GM12872 (cell line): Measurements from ENCODE around the gene ROCK2.

ENCODE experiments used
- TF ChIP-seq, protein P1 (sequence below): IDR thresholded peaks from 3 replicates; pipeline ENCODE4 v1.5.1; 2011; ENCODE audit warnings: low read depth, mild to moderate bottlenecking, low read length, moderate library complexity; ENCODE audit not compliant: insufficient read depth

Gene ROCK2

DNA sequence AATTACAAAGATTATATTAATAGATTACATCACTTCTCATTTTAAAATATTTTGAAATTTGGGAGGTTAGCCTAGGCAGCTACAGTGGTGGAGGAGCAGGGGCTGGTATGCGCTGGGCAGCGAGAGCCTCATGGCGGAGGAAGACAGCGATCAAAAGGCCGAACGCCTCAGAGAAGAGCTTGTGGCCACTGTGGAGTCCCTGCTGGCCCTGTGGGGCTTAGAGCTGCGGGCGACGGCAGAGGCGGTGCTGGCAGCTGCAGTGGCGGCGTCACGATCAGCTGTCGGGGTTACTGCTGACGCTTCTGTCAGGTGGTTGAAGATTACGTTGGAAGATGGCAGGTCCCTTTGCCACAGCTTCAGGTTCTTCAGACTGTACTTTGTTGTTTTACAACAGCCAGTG is 87.4 kb downstream of the ROCK2 start:
- TF ChIP-seq, protein P1, sequence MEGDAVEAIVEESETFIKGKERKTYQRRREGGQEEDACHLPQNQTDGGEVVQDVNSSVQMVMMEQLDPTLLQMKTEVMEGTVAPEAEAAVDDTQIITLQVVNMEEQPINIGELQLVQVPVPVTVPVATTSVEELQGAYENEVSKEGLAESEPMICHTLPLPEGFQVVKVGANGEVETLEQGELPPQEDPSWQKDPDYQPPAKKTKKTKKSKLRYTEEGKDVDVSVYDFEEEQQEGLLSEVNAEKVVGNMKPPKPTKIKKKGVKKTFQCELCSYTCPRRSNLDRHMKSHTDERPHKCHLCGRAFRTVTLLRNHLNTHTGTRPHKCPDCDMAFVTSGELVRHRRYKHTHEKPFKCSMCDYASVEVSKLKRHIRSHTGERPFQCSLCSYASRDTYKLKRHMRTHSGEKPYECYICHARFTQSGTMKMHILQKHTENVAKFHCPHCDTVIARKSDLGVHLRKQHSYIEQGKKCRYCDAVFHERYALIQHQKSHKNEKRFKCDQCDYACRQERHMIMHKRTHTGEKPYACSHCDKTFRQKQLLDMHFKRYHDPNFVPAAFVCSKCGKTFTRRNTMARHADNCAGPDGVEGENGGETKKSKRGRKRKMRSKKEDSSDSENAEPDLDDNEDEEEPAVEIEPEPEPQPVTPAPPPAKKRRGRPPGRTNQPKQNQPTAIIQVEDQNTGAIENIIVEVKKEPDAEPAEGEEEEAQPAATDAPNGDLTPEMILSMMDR: no peak

DNA sequence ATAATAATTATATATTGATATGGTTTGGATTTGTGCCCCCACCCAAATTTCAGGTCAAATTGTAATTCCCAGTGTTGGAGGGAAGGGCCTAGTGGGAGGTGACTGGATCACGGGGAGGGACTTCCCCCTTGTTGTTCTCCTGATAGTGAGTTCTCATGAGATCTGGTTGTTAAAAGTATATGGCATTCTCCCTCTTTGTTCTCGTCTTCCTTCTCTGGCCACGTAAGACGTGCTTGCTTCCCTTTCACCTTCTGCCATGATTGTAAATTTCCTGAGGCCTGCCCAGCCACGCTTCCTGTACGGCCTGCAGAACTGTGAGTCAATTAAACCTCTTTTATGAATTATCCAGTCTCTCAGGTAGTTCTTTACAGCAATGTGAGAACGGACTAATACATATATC is 88.3 kb downstream of the ROCK2 start:
- TF ChIP-seq, protein P1: no peak

DNA sequence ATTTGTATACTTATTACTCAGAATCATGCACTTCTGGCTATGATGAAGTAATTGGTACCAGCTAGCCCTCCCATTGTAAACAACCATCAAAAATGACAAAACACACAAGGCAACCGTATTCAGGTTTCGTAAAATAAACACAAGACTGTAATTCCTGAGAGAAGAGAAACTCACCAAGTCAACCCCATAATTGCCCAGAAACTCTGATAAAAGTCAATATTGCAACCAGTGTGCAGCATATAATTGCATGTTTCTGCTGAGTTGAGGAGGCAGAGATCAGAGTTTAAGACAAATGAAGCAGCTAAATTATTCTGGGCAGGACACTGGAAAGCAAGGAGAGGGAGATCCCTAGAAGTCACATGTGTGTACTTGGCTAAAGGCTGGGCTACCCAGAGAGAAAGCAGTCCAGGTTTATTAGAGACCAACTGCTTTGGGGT is 90.3 kb downstream of the ROCK2 start:
- TF ChIP-seq, protein P1: no peak

DNA sequence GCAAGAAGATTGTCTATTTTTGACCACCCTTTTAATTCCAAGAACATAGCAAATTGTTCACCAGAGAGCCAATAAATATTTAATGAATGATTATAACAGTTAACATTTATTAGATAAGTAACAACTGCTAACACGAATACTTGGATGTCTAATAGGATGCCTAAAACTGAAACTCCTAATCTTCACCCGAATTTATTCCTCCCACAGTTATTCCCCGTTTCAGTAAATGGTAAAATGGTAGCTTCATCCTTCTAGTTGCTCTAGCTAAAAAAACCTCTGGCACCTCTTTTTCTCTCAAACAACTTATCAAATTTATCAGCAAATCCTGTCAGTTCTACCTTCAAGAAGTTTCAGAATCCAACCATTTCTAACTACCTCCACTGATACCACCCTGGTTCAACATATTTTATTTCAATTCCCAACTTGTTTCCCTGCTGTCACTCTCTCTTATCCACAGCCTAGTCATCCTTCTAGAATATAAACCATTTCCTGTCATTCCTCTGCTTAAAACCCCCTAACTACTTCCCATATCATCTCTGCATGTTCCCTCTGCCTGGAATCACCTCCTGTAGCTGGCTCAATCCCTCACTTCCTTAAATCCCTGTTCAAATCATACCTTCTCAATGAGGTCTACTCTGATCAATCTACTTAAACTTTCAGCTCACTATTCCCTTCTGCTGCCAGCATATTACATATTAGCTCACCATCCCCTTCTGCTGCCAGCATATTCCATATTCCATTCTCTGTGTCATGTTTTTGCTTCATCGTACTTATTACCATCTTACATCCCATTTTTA is 93.8 kb downstream of the ROCK2 start:
- TF ChIP-seq, protein P1: no peak

DNA sequence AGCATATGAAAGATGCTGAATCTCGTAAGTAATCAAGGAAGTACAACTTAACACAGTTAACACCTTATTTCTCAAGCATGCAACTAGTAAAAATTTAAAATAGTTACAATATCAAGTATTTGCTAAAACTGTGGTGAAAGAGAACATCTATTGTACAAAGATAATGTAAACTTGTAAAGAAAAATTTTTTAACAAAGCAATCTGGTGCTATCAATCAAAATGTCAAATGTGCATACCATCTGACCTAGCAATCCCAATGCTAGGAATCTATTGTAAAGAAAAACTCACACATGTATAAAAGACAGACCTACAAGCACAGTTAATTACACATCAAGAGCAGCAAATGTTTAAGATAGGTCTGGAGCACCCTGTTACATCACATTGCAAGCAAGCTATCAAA is 99.1 kb downstream of the ROCK2 start:
- TF ChIP-seq, protein P1: no peak

DNA sequence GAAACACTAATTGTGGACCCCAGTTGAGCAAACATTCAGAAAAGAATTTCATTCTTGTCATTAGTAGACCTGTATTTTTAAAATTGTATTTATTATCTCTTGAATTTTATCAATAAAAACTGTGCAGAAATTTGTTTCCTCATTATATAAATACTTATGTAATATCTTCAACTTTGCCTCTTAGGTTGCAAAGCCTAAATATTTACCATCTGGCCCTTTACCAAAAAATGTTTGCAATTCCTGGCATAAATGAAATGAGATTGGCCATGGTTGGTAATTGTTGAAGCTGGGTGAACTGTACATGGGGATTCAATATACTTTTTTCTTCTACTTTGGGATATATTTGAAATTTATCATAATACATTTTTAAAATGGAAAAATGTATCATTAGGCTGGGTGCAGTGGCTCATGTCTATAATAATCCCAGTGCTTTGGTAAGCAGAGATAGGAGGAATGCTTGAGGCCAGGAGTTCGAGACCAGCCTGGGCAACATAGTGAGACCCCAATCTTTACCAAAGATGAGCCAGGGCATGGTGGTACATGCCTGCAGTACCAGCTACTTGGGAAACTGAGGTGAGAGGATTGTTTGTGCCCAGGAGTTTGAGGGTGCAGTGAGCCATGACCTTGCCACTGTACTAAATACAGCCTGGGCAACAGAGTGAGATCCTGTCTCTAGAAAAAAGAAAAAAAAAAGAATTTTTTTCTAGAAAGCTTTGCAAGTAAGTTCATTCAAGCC is 100.2 kb downstream of the ROCK2 start:
- TF ChIP-seq, protein P1: no peak

DNA sequence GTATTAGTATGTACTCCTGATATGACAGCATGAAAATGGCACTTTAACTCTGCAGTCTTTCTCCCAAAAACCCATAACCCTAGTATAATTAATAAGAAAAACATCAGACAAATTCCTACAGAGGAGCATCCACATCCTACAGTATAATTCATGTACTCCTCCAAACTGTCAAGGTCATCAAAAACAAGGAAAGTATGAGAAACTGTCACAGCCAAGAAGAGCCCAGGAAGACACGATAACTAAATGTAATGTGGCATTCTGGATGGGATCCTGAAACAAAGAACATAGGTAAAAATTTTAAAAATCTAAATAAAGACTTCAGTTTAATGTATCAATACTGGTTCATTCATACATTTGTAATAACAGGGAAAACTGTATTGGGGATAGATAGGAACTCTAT is 100.9 kb downstream of the ROCK2 start:
- TF ChIP-seq, protein P1: no peak
